Left forelimb (tissue), 1 donor: ENCODE results near the gene CCNK.

ENCODE experiments used
- DNase-seq: peaks from one replicate; pipeline ENCODE4 v3.0.0-alpha.2; 2018; ENCODE audit warnings: low spot score

The CCNK gene

DNA sequence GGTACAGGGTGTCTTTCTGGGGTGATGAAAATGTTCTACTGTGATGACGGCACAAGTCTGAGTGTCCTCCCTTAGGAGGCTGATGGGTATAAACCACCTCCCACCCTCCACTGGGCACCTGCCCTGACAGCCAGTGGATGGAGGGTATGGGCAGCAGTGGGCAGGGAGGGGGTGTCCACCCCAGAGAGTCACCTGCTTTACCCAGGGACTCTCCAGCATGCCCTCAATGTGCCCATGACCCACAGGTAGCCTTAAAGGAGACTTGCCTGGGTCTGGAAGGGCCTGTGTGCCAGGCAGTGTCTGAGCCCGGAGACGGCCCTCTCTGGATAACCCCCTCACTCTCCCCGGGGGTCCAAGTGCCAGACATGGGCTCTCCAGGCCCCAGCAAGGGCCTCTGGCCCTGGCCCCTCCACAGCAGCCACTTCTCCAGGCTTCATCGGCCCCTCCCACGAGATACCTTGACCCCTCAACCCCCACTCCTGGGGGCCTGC, 38.8 kb downstream of the CCNK start:
- DNase-seq, result no peak

DNA sequence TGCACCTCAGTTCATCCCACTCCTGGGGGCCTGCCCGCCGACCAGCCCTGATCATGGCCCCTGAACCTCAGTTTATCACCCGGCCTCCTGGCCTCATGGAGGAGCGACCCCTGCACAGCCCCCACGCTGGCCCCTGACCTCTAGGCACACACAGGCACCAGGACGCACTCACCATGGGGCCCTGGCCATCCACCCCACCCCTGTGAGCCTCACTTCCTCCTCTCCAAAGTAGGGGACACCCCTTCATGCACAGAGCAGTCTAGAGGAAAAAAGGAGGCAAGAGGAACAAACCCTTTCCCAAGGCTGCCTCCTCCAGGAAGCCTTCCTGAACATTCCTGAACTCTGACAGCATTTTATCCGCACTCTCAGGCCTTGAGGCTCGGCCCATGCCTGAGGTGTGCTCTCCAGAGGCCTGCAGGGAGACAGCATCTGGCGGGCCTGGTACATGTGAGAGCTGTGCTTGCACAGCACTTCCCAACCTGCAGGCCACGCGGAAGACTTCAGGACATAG, 39.4 kb downstream of the CCNK start:
- no peak for DNase-seq

DNA sequence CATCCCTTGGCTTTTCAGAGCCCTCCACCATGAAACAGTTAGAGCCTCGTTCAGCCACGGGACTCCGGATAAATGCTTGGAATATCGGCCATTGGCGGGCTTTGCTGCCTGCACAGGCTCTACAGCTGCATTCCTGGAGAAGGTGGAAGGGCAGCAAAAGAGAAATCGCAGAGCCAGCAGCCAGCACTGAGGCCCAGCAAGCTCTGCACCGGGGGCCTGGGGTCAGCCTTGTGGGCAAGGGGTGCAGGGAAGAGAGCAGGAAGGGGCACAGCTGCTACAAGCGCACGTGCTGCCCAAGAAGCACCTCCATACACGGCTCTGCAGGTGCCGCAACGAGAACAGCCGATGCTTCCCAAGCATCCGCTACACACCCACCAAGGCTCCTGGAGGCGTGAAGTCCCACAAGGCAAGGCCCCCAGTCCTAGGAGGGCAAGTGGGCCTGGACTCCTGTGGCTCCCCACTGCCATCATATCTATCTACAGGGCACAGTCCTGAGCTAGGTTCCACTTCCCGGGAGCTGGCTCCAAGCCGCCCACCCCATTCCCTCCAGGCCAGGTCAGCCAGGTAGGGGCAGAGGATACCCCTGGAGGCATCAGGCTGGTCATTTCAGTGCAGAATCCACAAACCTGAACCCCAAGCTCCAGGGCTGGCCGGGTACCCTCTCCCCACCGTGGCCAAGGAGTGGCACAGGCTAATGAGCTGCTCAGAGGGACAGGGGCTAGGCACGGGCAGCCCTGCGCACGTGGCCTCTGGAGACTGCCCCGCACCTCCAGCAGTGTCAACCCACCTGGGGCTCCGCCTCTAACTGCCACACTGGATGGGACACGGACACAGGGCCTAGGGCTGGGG, 40.2 kb downstream of the CCNK start:
- DNase-seq, result no peak

DNA sequence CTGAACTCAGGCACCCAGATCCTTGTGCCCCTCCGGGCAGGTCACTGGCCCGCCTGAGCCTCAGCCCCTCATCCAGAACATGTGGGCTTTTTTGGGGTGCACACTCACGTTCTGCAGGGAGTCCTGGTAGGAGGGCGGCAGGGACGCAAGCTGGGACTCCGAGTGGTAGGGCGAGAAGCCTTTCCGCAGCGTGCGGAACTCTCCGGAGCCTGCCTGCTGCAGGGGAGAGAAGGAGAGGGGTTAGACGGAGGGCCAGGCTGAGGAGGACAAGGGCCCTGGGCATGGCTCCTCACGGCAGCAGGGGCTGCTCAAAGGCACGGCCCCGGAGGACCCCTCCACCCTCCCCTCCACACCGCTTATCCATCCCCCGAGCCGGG, 40.8 kb downstream of the CCNK start:
- no peak for DNase-seq

DNA sequence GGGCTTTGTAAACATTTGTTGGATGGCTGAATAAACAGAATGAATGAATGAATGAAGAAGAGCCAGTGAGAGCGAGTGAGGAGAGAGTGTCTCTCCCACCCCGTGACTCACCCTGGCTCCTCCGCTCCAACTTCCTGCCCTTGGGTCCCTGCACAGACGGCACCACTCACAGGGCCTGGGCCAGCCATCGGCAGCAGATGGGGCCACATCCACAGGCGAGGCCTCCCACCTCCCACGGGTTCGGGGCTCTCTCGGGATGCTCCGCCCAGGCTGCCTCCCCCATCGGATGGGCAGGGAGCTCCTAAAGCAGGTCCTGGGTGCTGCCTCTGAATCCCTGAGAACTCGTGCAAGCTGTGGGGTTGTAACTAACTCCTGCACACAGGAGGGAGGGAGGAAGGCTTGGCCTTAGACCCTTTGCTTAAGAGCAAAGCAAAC, 41.3 kb downstream of the CCNK start:
- no peak for DNase-seq

DNA sequence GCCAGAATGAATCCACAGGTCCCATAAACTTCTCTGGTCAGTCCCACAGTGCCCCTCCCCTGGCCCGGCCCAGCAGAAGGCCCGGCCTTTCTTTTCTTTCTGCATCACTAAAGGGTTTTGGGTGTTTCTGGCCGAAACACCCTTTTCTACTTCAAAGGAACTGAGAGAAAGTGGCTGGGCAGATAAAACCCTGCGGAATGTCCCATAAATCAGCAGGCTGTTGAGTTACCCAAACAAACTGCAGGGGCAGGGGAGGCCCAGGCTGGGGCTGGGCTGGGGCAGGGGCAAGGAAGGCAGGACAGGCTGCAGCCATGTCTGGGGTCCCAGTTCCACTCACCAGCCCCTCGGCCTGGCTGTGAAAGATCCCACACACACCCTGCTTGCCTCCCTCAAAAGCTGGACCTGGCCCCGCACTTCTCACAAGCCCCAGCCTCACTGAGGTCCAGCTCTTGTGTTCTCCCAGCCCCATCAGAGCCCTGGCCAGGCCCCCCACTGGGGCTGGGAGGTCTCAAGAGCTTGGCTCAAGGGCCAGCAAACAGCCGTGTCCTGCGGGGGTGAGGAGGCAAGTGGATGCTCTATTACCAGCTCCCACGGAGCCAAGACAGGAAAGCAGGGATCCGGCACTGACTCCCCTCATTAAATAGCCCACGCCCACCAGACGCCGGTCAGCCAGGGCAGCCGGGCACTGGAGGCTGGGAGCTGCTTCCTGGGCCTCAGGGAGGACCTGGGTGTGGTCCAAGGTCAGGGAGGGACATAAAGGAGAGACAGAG, 41.9 kb downstream of the CCNK start:
- DNase-seq, result no peak

DNA sequence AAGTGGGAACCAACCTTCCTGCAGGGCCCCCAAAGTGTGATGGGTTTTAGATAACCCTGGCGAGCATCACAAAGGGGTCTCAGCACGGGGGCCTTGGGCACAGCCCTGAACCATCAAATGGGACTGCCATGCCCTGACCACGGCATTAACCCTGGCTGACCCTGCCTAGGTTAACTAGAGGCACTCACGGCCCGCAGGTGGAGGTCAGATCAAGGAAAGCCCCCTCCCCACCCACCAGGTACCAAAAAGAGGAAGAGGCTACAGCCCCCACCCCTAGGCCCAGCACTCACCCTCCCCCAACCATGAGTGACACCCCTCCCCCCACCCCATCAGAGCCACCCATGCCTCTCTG, 42.5 kb downstream of the CCNK start:
- DNase-seq, result no peak

DNA sequence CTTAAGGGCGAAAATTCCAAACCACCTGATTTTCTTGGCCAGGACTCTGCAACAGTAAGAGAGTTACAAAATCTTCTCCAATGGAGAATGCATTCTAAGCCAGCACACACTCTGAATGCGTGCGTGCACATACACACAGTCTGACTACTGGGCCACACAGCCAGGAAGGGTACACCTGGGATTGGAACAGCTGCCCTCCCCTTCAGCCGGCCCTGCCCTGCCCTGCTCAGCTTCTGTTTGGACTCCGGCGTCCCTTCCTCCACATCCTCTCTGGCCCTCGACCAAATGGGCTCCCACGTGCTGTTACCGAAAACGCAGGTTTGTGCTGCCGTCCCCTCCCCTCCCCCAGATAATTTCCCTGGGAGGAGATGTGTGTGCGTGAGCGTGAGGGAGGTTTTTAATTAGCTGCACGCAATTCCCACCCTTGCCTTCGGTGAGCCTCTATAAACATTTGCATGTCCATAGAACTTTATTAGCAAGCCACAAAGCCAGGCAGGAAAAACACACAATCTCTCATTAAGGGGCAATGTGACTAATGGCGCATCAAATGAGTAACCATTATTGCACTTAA, 43.0 kb downstream of the CCNK start:
- no peak for DNase-seq

DNA sequence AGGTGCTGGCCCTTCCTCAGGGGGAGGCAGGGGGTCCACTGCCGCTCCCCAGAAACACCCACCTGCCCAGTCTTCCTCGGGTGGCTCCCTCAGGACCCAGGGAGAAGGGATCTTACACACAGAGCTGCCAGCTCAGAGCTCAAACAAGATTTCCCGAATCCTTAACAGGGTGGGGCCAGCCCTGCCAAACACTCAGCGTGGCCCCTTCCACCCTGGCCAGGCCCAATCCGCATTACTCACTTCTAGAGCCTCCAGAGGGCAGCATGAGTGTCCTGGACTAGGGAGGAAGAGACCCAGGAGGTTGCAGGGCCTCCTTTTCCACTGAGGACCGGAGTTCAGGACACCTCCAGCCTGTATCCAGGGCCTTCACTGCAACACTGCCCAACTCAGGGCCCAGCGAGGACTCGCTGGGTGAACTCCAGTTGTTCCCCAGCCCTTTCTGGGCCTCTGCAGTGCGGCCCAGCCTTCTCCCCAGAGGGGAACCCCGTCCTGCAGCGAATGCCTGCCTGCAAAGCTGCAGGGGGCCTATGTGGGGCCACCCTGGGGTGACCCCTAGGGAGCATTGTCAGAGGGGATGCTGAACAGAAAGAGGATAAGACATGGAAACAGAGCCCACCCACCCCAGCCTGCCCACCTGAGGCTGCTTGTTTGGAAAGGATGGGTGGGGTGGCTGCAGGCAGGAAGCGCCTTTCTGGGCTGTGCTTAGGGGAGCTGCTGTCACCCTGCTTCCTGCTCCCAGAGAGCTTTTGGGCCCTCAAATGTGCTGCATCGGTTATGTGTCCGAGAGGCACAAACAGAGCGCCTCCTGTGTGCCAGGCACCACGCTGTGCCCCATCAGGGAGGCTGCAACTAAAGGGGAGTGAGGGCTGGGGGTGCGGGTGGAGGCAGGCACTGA, 43.8 kb downstream of the CCNK start:
- DNase-seq, result no peak

DNA sequence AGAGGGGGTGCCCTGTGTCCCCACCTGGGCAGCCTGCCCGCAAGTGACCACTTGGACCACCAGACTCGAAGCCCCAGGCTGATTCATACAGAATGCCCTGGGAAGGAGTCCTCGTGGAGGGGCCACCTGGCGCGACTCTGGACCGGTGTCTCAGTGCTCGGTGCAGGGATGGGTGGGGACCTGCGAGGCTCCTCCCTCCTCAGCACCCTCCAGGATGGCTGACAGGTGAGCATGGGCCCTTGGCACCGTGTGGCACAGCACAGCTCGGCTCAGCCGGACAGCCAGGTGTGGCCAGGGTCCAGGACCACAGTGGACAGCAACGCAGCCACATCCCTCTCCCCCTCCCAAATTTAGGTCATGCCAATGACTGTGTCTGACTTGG, 44.5 kb downstream of the CCNK start:
- DNase-seq, result no peak

DNA sequence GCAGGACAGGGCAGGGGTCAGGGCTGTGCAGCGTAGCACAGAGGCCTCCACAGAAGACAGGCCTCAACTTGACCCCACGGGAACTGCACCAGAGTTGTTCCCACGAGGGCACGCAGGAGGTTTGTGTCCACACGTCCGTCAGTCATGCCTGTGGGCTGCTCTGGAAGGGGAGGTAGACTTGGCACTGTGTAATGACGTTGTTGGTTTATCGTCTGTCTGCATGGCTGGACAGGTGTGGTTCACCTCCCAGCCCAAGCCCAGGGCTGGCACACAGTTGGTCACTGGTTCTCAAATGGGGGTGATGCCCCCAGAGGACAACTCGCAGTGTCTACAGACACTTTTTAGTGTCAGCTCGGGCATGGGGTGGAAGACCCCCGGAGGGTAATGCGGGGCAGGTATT, 45.8 kb downstream of the CCNK start:
- DNase-seq, result no peak

DNA sequence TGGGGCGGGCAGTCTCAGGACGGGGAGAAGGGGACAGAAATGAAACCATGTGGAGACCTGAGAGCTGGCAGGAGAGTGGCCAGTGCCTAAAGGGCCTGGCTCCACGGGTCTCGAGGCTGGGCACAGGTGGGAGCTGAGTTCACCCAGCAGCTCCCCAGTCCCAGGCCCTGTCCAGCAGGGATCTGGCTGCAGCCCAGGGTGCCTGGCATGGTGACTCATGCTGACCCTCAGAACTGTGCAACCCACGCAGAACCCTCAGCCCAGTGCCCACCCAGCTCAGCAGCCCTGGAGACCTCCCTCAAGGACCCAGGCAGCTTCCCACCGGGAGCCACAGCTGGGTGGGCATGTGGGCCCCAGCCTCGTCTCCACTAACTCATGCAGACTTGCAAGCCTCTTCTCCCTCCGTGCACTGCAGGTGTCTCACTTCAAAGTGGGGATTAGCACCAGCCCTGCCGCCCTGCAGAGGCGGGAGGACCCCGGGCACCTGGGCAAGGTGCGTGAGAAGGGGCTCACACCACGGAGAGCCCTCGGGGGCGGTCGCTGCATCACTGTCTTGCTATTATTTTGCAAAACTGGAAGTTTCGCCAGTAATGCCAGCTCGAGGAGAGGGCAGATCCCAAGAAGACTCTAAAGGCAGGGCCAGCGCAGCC, 46.3 kb downstream of the CCNK start:
- no peak for DNase-seq

DNA sequence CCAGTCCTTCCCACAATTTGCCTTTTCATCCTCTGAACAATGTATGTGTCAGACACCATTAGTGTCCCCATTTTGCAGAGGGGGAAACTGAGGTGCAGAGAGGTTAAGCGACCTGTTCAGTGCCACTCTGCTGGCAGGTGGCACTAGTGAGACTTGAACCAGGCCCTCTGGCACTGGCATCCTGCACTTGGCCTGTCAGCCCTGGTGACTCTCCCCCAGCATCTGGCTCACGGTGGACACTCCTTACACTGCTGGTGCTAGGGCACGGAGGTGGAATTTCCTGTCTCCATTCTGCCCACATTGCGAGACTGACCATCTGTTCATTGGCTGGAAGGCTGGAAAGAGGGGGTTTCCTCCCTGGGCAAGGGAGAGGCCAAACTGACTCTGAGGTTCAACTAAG, 48.7 kb downstream of the CCNK start:
- no peak for DNase-seq

DNA sequence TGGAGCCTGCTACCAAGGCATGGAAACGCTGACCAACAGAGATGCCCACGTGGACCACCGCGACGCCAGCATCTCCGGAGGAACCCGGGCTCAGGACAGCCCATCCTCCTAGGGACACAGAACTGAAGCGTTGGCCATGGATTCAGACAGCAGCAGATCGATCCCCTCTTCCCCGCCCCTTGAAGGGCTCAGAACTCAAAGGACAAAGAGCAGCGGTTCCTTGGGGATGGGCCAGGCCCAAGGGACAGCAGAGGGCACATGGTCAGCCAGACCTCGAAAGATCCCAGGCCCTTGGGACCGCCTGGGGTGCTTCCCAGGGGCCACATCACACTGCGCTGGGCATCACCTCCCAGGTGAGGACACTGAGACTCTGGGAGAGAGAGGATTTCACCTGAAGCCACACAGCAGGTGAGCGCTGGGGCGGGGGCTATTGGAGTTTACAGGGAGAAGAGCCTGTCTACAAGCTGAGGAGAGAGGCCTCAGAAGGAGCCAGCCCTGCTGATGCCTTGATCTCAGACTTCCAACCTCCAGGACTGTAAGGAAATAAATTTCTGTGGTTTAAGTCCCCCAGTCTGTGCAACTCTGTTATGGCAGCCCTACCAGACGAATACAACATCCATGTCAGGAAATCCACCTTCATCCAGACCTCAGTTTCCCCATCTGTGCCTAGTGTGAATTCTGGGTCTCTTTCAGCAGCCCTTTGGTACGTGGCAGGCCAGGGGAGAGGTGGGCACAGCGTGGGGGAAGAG, 49.4 kb downstream of the CCNK start:
- no peak for DNase-seq

DNA sequence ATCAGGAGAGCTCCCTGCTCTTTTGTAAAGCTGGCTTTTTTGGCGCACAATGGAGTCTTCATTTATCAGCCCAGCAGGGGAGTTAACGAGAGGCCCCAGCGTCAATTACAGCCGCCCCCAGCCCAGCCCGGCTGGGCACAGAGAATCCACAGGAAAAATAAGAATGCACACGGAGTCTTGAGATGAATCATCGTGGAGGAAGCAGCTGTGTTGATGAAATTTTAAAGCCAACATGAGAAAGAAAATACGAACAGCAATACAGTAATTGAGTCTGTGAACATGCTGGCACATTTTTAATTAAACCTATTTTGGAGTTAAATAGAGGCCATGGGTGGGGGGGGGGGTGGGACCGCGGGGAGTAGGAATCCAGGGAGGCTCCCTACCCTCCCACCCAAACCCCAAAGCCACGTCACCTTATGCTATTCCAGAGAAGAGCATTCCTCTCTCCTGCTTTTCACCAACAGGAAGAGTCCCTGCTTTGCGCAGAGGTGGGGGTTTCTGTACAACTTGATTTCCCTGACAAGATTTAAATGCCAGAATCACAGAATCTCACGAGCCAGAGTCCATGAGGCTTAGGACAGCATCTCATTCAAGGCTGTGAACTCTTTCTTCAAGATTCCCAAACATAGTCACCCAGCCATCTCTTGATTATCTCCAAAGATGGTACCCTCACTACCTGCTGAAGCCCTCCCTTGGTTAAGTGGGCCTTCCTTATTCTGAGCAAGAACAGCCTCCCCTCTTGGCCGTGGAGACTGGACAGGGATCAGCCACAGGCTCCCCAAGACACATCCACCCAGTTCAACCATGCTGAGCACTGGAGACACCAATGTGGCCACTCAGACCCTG, 50.3 kb downstream of the CCNK start:
- DNase-seq, result no peak

DNA sequence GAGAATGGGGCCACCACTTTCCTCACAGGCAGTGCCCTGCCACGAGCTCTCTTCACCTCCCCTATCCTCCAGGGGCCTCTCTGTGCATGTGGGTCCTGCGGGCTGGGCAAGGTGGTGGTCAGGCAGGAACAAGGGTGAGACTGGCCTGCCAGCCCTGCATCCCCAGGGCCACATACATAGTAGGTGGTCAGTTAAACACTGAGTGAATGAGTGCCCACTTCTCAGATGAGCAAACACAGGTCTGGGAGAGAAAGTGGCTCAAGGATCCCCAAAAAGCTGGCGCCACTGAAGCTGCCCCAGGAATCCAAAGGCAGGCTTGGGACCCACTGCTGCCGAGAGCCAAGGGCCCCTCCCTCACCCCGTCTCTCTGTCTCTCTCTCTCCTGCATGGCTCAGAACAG, 51.1 kb downstream of the CCNK start:
- DNase-seq, result no peak

DNA sequence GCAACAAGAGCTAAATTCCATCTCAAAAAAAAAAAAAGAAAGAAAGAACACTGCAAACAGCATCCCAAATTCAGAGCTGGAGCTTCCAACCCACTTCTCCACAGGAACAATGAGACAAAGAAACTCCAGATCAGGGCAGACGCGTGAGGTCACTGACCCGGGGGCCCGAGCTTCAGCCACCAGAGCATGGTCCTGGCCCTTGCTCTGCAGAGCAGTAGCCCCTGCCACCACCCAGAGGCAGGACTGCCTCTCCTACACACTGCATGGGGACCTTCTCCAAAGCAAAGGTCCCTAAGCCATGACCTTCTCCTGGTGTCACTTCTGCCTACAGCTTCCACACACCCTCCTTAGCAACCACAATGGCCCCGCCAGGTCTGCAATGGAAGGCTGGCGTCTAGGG, 53.1 kb downstream of the CCNK start:
- DNase-seq, result no peak

DNA sequence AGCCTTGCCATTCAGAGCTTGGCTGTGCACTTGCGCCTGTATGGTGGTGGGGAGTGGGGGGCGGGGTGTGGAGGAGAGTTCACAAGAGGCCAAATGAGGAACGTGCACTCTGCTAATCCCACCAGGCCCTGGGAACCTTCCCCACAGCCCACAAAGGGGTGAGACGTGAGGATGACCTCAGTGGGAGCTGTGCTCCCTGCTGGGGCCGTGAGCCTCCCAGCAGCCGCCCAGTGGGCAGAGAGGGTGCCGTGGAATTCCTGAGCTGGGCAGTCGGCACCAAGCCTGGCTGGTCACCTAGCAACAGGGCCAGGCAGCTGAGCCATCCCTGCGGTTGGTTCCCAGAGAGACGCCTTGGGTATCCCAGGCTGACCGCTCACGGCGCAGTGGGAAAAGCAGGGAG, 53.7 kb downstream of the CCNK start:
- DNase-seq, result no peak

DNA sequence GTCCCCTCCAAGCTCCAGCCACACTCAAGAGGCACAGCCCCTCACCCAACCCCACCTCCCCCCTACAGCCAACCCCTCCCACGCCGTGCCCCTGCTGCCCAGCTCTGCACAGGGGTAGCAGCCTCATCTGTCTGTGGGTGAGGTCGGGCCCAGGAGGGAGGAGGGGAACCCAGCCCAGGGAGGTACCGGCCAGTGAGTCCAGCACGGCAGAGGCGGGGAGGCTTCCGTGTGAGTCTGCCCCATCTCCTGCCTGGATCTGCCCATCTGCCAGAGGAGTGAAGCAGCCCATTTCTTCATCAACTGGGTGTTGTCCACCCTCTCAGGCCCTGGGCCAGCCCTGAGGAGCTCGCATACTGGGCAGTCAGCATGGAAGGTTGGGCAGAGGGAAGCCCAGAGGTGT, 54.2 kb downstream of the CCNK start:
- no peak for DNase-seq
